NCI-H1417 (cell line): ENCODE measurements around the gene SHTN1.

Source experiments
- DNase-seq, 3 experiments: peaks; one replicate each; lab custom pipeline; 2025; lab: John Stamatoyannopoulos, UW

The SHTN1 gene

DNA sequence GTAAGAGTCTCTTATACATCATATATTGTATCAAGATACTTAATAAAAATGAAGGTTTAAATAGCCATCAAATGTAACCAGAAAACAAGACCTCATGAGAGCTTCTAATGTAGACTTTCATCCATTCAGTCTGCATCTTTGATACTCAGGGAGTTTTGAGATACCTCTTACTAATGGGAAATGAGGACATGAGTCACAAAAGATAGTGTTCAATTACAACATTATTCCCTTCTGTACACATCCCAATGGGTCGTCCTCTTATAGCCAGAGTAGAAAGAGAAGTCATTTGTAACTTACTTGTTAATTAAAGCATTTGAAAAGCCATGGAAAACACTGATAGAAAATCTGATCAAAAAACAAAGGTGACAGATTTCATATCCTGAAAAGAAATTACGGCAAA, 19.4 kb downstream of the SHTN1 start:
- no peak for DNase-seq

GRCh38 chr10:116984202-116984990, 20.6 kb downstream of the SHTN1 start:
- no peak for DNase-seq

DNA sequence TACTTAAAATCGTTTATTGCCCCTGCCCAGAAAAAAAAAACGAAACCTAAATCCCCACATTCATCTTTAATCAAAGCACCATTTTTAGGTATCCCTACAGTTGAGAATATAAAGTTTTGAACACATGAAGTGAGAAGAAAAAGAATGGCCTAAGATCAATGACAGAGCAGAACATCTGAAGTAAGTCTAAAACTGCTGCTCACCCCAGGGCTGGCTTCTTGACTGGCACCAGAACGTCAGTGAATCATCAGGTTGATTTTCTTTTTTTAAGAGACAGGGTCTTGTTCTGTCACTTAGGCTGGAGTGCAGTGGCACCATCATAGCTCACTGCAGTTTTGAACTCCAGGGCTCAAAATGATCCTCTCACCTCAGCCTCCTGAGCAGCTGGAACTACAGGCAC, 24.9 kb downstream of the SHTN1 start:
- no peak for DNase-seq

GRCh38 chr10:116978901-116979300, 26.1 kb downstream of the SHTN1 start:
- DNase-seq = no peak

- no peak for DNase-seq
Observed at GRCh38 chr10:116974456-116975005, 30.5 kb downstream of the SHTN1 start.

DNA sequence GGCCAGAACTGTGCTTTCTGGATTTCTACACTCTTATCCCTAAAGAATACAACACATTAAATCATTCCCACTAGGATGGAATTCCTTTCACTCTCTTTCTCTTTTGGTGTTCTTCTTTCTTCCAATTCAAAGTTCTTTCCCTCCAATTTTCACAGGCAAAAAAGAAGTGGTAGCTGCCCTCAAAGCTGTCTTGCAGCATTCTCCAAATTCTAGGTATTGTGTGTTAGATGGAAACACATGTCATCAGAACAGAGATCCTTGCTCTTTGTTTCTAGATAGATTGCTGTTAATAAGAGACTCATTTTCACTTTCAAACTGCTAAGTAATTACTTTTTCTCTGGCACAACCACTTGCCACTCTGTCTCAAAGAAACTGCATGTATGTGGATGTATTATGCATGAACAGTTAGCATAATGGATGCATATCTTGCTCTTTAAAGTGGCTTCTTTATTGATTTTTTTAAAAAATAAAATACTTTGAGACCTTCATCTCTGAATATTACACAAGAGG, 31.0 kb downstream of the SHTN1 start:
- DNase-seq = no peak

DNA sequence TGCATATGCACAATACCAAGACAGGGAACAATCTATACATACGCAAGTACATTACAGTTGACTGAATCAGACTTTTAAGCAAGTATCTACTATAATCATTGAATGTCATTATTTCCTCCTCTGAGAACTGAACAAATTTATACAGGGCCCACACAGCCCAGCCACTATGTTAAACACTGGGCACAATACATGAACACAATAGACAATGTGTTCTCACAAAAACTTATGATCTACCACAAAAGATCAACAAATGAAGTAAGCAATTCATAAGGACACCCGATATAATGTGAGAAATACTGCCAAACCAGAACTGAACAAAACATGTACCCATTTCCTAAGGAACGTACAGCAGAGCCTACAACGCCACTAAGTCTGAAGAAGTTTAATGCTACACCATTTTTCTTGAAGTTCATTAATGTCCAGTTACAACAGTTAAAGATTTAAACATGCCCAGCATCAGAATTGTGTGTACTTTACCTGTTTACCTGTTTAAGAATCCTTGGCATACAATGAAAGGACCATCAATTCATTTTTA, 31.5 kb downstream of the SHTN1 start:
- no peak for DNase-seq

- no peak for DNase-seq
Observed at GRCh38 chr10:116972131-116972530, 32.9 kb downstream of the SHTN1 start.

DNA sequence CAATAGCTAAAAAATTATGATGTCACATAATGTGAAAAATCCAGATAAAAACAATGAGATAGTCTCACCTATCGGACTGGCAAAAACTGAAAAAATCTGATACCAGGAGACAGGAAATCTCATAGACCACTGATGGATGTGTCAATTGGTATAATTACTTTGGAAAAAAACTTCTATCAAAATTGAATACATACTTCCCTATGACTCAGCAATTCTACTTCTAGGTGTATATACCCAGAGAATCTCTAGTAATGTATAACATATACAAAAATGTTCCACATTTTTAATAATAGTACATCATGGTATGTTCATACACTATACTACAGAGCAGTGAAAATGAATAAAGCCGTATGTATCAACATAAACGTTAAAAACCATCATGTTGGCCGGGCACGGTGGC, 34.9 kb downstream of the SHTN1 start:
- no peak for DNase-seq

GRCh38 chr10:116968331-116968730, 36.7 kb downstream of the SHTN1 start:
- no peak for DNase-seq

GRCh38 chr10:116961406-116962251, 43.4 kb downstream of the SHTN1 start:
- peak in 2 of 3 experiments; percentile 83 to 96 for DNase-seq

- peak in 1 of 3 experiments; percentile 9 for DNase-seq
Observed at GRCh38 chr10:116960066-116960776, 44.8 kb downstream of the SHTN1 start.

GRCh38 chr10:116952729-116953128, 52.3 kb downstream of the SHTN1 start:
- no peak for DNase-seq

GRCh38 chr10:116948530-116948870, 56.5 kb downstream of the SHTN1 start:
- no peak for DNase-seq

GRCh38 chr10:116947841-116948529, 57.0 kb downstream of the SHTN1 start:
- DNase-seq = peak in 1 of 3 experiments; percentile 15

- DNase-seq = no peak
Observed at GRCh38 chr10:116944911-116945310, 60.1 kb downstream of the SHTN1 start.

DNA sequence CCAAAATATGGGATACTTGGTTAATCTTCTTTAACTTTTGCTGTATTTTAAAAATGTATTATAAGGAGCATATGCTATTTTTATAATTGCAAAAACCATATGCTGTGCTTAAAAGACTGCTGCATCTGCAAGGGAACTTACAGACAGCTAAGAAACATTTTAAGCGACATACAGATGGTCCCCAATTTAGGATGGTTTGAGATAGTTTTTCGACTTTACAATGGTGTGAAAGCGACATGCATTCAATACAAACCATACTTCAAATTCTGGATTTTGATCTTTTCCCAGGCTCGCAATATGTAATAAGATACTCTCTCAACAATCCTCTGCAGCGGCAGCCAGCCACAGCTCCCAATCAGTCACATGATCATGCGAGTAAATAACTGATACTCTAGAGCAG, 73.2 kb downstream of the SHTN1 start:
- no peak for DNase-seq

- no peak for DNase-seq
Observed at GRCh38 chr10:116926426-116926825, 78.6 kb downstream of the SHTN1 start.

GRCh38 chr10:116925056-116925455, 79.9 kb downstream of the SHTN1 start:
- no peak for DNase-seq

GRCh38 chr10:116919706-116920105, 85.3 kb downstream of the SHTN1 start:
- no peak for DNase-seq

- no peak for DNase-seq
Observed at GRCh38 chr10:116919164-116919563, 85.8 kb downstream of the SHTN1 start.
